GM12892 (cell line): ENCODE measurements around the gene RPL6.
"Not testable (repeated sequence)": the region's sequence is repeated elsewhere in the genome, so short reads cannot be mapped to it uniquely, and the experiment has no call there.

Experiments
- DNase-seq: peaks from one replicate; pipeline ENCODE4 v3.0.0; 2011; ENCODE audit not compliant: insufficient read length
- FAIRE-seq: peaks from 2 replicates; lab custom pipeline; 2011; peaks lifted over from hg19 to GRCh38; lab: Jason Lieb, UNC
- POLR2A ChIP-seq: IDR thresholded peaks from 2 replicates; pipeline ENCODE4 v1.6.1; 2011; ENCODE audit warnings: low read depth, low read length, control low read depth
- POLR2AphosphoS5 ChIP-seq: IDR thresholded peaks from 2 replicates; pipeline ENCODE4 v1.6.1; 2011; ENCODE audit warnings: low read depth, low read length, control low read depth
- TAF1 ChIP-seq: IDR thresholded peaks from 2 replicates; pipeline ENCODE4 v1.6.1; 2011; ENCODE audit warnings: low read depth, mild to moderate bottlenecking, control low read depth, low read length, borderline replicate concordance

Gene RPL6

GRCh38 chr12:112413855-112414625 lies 4.6 kb upstream of the RPL6 start:
- DNase-seq = no peak

GRCh38 chr12:112409906-112410244 lies 470 bp upstream of the RPL6 start:
- no peak for DNase-seq
- TF ChIP-seq POLR2A = no peak
- TF ChIP-seq POLR2AphosphoS5 = no peak
- TF ChIP-seq TAF1 = no peak
- FAIRE-seq = no peak

More at GRCh38 chr12:112413855-112414625, 4.6 kb upstream of the RPL6 start:
- no peak for FAIRE-seq
- TF ChIP-seq POLR2A (no peak), POLR2AphosphoS5 (no peak), TAF1 (no peak)

GRCh38 chr12:112408621-112409020 lies 784 bp downstream of the RPL6 start:
- no peak for TF ChIP-seq POLR2AphosphoS5
- TF ChIP-seq TAF1 = no peak
- no peak for TF ChIP-seq POLR2A
- FAIRE-seq (no peak), DNase-seq (no peak)

- not testable (repeated sequence) for DNase-seq, FAIRE-seq
These were observed 1.7 kb downstream of the RPL6 start for GRCh38 chr12:112407683-112408082.

- FAIRE-seq (no peak), DNase-seq (no peak)
- TF ChIP-seq POLR2AphosphoS5 (peak; percentile 7; the same call in 1 of the 2 replicates), POLR2A (no peak)
These were observed 2.6 kb downstream of the RPL6 start for GRCh38 chr12:112406519-112407488.

GRCh38 chr12:112401903-112402498 lies 7.4 kb downstream of the RPL6 start:
- FAIRE-seq = no peak
- TF ChIP-seq TAF1 (no peak), POLR2A (peak; percentile 29; the same call in 1 of the 2 replicates)
- DNase-seq = no peak

GRCh38 chr12:112401054-112401453 lies 8.4 kb downstream of the RPL6 start:
- DNase-seq (no peak), FAIRE-seq (no peak)
- no peak for TF ChIP-seq POLR2AphosphoS5
- no peak for TF ChIP-seq TAF1
- no peak for TF ChIP-seq POLR2A

- FAIRE-seq = no peak
- no peak for TF ChIP-seq POLR2A
- no peak for TF ChIP-seq TAF1
- no peak for DNase-seq
These were observed 16.1 kb downstream of the RPL6 start for GRCh38 chr12:112393328-112393727.

GRCh38 chr12:112389922-112390654 lies 19.3 kb downstream of the RPL6 start:
- not testable (repeated sequence) for DNase-seq, FAIRE-seq

GRCh38 chr12:112389228-112389627 lies 20.2 kb downstream of the RPL6 start:
- FAIRE-seq (no peak), DNase-seq (no peak)
- TF ChIP-seq POLR2AphosphoS5 (no peak), TAF1 (no peak), POLR2A (no peak)

- TF ChIP-seq POLR2A = no peak
- TF ChIP-seq TAF1 = no peak
- DNase-seq (no peak), FAIRE-seq (peak; percentile 5)
These were observed 22.7 kb downstream of the RPL6 start for GRCh38 chr12:112386726-112387125.

GRCh38 chr12:112382866-112383265 lies 26.5 kb downstream of the RPL6 start:
- no peak for FAIRE-seq

More at GRCh38 chr12:112382866-112383265, 26.5 kb downstream of the RPL6 start:
- TF ChIP-seq TAF1 (no peak), POLR2A (no peak), POLR2AphosphoS5 (no peak)
- DNase-seq = no peak
